NCI-H128 (cell line): ENCODE measurements around the gene KLC4.

Experiments
- DNase-seq: peaks from one replicate; lab custom pipeline; 2025; ENCODE audit not compliant: unreplicated experiment; lab: John Stamatoyannopoulos, UW

Gene KLC4

DNA sequence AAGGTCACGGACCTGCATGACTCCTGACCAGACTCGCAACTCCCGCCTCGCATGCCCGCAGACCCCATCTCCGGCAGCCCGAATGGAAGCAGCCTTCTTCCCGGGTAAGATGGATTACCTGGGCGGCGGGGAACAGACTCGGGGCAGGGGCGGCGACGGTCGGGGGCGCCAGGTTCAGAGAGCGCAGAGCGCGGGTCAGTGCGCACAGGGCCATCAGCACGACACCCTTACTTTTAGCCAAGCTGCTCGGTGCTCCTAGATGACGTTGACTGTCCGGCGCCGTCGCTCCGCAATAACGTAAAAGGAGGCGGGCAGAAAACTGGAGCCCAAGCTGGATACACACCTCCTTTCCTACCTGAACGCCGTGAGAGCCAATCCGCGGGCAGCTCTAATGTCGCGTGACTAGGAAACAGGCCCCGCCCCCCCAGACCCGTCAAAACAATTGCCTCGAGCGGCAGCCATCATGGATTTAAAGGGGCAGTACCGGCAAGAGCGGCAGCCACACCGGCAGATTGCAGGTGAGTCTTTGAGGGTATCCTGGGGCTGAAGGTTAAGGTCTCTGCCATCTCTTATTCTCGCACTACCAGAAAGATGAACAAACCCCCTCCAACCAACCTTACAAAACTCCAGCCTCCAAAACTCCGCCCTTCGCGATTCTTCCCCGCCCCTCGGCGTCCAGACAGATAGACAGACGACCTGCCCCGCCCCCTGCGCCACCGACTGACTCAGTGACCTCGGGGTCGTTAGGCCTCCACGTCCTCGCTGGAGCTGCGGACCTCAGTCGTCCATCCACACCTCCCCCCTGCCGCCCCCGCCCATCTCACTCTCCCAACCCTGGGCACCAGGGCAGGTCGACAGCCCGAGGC is at the start of gene KLC4, which contains the start of gene MRPL2:
Gene KLC4 (plus strand): TSS at position 464 of the 866 bp plus-strand sequence. CDS start 1,705 bp downstream, outside the sequence.
Gene MRPL2 (minus strand): TSS at position 267 of the 866 bp plus-strand sequence. CDS start 53 bp downstream, at position 214.
- DNase-seq = peak; percentile 97

DNA sequence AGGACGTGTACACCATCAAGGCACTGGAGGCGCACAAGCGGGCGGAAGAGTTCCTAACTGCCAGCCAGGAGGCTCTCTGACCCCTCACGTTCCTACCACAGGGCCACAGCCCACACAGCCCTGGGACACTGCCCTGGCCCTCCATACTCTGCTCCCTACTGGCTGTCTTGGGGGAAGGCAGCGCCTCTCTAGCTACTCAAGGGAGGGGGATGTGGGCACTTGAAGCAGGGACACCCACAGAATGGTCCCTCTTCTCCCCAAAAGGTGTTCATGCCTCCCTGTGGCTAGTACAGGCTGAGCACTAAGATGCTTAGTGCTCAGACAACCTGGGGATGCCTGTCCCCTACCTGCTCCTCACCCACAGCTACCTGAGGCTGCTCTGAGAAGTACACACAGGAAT is 48.2 kb upstream of the KLC4 start:
- DNase-seq = no peak

DNA sequence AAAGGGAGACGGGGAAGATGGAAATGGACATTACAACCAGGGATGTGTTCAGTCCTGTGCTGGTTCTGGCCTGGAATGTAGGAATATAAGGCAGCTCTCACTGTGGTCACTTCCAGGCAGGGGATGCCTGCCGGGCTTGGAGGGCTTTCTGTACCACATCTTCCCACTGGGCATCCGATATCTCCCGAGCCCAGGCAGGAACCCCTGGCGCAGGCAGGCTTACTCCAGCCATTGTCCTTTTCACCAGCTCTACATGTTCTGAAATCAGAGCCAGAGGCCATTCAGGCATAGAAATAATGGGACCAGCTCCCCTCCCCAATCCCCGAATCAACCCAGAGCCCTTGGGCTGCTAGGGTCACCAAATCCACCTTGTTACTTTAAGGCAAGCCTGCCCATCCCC is 47.1 kb upstream of the KLC4 start:
- no peak for DNase-seq

DNA sequence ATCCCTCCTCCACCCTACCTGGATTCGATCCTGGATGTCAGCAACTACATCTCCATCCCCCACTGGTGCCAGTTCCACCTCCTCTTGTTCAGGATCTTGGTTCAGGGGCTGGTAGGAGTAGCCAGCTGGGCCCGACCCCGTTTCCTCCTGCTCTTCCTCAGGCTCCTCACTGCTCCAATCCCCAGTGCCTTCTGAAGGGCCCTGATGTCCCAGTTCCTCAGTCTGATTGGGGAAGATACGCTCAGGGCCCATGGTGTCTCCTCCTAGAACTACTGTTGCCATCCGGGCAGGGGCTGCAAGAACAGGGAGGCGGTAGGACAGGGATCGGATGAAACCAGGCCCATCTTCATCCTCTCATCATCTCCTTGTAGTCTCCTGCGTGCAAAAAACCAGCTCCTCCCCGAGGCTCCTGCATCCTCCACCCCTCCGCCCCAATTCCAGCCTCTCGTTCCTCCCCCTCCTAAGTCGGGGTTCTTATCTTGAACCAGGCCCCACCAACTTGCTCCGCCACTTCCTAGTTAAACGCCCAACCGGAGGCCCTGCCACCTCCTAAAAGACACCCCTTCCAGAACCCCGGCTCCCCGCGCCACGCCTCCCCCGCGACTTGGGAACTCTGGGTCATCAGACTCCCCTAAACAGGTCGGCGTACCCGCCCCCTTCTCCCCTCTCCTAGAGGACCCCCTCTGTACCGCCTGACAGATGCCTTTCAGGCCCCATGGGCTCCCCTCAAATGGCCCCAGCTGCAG is 46.2 kb upstream of the KLC4 start:
- DNase-seq = no peak

DNA sequence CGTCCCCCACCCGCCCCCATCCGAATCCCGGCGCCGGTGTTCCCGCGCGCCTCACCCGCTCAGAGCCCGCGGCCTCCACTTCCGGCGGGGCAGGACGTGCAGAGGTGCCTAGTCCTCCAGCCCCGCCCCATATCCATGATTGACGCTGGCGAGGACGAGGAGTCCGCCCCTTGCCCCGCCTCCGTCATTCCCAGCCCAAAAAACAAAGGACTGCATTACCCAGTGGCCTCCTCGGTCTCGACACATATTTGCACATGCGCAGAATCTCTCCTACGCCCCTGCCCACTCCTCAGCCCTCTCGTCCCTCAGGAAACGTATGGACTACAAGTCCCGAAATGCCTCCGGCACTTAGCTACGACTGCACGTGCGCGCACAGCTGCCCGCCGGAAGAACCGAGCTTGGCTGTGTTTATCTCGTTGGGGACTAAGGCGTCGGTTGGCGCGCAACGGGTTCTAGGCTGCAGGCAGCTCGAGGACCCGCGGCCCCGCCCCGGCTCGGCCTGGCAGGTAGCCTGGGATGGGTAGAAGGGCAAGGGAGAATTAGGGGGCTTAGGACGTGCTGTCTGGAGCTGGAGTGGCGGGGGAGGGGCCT is 45.5 kb upstream of the KLC4 start, which contains the start of the genes KLHDC3 and MEA1:
Gene KLHDC3 (plus strand): TSS at position 407 of the 591 bp plus-strand sequence. CDS start 2,944 bp downstream, outside the sequence.
Gene MEA1 (minus strand): TSS at position 104 of the 591 bp plus-strand sequence. CDS start 133 bp downstream, outside the sequence.
- DNase-seq = peak; percentile 98

DNA sequence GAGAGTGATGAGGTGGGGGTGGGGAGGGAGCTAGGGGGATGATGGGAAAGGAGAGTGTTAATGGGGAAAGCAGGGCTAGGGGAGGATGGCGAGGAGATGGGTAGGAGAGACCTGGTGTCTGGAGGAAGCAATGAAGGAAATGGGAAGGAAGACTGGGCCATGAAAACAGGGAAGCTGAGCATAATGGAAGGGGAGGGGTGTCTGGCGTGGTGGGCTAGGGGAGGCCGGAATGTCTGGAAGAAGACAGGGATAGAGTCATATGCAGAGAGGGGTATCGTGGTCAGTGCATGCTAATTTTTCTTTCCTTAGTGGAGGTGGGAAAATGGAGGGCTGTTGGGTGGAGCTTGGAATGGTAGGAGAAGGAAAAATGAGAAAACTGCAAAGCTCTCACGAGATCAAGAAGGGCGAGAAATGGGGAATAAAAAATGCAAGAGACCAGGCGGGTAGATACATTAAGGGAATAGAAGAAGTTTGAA is 45.0 kb upstream of the KLC4 start:
- no peak for DNase-seq

DNA sequence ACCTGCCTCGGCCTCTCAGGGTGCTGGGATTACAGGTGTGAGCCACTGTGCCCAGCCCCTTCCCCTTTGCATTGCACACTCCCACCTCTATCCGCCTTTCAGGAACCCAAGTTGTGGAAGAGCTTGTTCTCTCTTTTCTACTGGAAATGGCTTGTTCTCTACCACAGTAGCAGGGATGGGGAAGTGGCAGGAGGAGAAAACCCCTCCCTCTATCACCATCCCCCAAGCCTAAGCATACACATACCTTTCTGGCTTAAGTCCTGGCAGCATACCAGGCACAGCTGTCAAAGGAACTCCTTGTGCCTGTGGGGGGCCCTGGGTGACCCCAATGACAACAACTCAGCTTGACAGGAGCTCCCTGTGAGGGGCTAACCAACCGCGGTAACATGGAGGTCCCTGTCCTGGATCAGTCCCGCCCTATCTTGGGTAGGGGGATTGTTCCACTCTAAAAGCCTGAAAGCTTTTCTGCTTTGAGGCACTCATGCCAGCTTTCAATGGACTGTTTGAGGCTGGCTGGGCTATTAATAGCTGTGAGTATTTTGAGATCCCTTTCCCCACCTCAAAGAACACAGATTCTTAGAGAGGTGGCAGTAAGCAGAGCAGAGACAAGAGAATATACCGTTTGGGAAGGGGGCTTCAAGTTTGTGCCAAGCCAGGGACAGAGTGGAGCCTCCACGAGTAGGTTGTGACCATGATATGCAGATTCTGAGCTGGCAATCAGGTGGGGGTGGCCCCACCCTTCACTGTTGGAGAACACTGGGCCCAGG is 43.1 kb upstream of the KLC4 start:
- no peak for DNase-seq

DNA sequence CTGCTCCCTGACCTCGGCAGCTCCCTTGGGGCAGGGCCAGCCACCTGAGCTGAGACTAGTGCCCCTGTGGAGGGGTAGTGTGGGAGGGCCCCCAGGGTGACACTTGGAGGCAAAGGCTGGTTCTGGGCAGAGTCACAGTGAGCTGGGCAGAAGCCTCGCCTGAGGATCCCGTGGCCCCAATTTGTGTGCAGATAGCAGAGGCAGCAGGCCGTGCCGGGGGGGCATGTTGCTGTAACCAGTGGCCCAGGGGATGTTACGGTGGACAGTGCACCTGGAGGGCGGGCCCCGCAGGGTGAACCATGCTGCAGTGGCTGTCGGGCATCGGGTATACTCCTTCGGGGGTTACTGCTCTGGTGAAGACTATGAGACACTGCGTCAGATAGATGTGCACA is 42.5 kb upstream of the KLC4 start:
- no peak for DNase-seq

DNA sequence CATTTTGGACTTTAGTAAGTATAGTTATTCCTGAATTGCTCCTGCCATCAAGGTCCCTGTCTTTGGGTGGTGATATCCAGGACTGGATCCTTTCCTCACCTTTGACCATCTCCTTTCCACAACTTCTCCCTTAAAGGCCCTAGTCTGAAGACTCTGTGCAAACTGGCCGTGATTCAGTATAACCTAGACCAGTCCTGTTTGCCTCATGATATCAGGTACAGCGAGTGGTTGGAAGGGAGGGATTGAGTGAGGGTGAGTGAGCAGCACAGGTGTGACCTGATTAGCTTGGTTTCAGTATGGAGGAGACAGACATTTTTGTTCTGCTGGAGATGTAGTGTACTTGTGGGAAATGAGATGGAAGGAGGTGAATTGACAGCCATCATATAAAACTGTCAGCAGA is 40.3 kb upstream of the KLC4 start:
- no peak for DNase-seq

DNA sequence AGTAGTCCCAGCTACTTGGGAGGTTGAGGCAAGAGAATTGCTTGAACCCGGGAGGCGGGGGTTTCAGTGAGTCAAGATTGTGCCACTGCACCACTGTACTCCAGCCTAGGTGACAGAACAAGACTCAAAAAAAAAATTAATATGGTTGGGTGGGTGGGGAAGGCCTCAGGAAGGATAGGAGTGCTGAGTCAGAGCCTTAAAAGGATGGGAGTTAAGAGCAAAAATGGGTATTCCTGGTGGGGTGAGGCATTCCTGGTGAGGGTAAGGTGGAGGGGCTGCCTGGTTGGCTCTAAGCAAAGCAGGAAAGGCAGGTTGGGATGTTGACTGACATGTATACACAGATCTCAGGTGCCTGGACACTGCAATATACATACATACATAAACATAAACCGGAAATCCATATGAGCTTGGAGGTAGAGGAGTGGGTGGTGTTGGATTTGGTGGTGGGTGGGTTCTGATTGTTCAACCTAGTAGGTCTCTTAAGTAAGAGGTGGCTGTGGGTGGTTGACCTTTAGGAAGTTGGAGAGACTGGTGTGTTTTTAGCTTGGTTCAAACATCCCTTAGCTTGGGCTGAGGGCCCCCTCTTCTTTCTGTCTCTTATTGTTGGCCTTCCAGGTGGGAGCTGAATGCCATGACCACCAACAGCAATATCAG is 39.3 kb upstream of the KLC4 start:
- no peak for DNase-seq

DNA sequence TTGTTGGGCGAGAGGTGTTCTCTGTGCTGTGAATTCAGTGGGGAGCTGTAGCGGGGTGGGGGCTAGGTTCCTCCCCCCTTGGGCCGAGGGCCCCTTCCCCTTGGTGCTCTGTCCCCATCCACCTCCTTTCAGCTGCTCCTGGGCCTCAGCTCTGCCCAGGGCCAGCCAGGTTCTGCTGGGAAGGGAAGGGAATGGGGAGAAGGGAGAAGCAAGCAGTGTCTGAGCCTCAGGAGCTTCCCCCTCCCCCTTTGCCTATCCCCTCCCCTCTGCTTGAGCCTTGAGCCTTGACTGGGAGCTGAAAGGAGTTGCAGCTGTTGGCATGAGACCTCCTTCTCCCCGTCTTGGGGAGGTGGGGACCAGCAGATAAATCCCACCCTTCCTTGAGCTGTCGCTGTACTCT is 38.6 kb upstream of the KLC4 start:
- DNase-seq = no peak

DNA sequence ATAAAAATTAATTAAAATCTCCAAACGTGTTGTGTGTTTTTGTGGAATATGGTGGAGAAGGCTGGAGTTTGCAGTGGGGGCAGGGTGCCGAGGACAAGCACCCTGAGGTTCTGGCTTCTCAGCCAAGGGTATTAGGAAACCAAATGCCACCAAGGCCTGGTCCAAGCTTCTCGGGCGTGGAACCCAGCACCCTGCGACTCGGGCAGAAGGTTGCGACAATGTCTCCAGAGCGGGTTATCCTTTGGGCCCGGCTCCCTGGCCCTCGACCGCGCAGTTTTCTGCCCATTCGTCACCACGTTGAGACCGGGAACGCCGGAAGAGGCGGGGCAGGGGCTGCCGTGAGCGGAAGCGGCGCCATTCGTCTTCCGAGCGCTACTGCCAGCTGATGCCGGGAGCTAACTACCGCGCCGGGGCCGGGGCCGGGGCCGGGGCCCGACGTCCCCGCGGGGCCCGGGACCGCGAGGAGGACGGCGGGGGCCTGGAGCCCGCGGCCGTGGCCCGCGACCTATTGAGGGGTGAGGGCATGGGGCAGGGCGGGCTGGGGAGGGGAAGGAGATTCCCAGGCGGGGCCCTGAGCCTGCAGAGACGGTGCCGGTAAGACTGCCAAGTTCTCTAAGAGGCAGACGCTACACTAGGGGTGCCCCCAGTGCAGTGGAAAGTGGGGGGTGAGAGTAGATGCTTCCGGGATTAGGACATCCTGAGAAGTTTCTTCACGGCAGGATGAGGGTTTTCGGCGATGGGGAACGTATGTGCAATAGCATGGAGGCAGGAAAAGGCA is 38.0 kb upstream of the KLC4 start, which contains the start of gene RRP36:
Gene RRP36 (plus strand): TSS at position 354 of the 778 bp plus-strand sequence. CDS start 32 bp downstream, at position 386.
- peak; percentile 43 for DNase-seq

DNA sequence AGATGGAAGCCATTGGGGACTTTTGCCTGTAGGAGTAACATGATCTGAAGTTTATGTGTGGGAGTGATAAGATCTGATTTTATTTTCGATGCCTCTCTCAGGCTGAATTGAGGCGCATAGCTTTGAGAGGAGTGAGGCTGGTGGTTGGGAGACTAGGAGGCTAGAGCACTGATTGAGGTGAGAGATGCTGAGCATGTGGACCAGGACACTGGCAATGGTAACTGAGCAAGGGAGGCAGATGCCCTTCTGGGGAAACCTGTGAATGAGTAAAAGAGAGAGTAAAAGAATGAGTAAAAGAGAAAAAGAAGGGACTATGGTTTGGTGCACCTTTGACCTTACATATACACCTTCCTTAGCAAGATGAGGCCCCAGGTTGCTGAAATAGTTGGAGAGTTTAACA is 35.0 kb upstream of the KLC4 start:
- no peak for DNase-seq

DNA sequence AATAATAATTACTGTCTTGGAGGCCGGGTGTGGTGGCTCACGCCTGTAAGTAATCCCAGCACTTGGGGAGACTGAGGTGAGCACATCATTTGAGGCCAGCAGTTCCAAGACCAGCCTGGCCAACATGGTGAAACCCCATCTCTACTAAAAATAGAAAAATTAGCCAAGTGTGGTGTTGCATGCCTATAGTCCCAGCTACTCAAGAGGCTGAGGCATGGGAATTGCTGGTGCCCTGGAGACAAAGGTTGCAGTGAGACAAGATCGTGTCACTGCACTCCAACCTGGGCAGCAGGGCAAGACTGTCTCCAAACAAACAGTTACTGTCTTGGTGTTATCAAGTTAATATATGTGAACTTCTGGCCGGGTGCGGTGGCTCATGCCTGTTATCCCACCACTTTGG is 33.1 kb upstream of the KLC4 start:
- DNase-seq = no peak

DNA sequence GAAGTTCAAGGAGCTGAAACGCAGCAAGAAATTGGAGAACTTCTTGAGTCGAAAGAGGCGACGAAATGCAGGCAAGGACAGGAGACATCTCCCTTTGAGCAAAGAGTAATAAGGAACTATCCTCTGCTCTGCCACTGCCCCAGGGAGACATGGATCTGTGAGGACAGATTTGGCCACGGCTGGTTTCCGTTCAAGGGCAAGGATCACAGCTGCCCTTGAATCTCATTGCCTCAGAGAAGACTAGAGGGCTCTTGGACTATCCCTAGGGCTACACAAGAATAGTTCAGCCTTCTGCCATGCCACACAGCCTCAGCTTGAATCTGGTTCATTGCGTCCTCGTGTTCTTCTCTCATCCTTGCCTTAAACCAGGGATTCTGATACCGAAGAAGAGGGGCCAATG is 30.3 kb upstream of the KLC4 start:
- no peak for DNase-seq

DNA sequence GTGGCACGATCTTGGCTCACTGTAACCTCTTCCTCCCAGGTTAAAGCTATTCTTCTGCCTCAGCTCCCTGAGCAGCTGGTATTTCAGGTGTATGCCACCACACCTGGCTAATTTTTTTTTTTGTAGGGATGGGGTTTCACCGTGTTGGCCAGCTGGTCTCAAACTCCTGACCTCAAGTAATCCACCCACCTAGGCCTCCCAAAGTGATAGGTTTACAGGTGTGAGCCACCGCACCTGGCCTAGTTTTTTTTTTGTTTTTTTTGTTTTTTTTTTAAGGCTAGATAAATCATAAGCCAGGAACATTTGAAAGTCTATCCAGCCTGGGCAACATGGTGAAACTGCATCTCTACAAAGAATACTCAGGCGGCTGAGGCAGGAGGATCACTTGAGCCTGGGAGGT is 27.1 kb upstream of the KLC4 start:
- DNase-seq = no peak

DNA sequence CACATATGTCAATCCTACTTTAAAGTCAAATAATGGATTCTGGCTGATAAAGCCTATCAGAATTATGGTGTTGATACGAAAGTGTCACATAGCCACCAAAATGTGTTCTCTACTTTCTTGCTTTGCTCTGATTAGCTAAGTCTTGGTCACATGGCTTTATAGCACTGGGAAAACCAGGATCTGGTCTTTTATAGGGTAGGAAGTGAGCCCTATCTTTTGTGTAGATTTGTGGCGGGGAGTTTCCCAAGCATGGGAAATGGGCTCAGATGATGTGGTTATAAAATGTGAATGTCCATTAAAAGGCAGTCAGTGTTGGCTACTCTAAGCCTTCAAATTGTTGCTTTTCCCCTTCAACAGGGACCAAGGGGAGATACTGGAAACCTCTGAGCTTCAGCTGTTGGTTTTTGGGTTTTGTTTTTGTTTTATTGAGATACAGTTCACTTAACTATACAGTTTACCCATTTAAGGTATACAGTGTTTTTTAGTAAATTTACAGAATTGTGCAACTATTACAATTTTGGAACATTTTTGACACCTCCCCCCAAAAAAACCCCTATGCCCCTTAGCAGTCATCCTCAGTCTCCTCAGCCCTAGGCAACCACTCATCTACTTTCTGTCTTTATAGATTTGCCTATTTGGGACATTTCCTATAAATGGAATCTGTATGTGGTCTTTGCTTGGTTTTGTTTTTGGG is 25.8 kb upstream of the KLC4 start:
- no peak for DNase-seq

DNA sequence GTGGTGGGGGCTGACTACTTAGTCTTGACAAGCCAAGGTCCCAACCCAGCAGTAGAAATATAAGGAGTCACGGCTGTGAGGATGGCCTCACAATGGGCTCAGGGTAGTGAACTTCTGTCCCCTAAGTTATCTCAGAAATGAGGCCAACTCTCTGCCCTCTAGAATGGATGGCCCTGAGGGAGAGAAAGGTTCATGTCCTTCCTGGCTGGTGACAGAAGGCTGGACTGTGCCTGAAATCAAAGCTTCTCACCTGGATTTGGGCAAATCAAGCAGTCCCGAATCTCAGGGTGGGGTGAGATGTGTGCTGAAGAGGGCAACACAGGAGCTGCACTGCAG is 25.3 kb upstream of the KLC4 start:
- DNase-seq = no peak
